ES-I3 (cell line): ENCODE results near the gene RPUSD1.
A peak's percentile ranks its signal among the peaks of the same experiment; 100 is the strongest.

Source experiments
- H3K36me3 ChIP-seq: 2 replicates; pipeline ENCODE4 v1.6.1; 2013; ENCODE audit warnings: mild to moderate bottlenecking, low read length, control low read depth, moderate library complexity; ENCODE audit not compliant: insufficient read depth
- H3K4me1 ChIP-seq: 2 replicates; pipeline ENCODE4 v1.6.1; 2013; ENCODE audit warnings: mild to moderate bottlenecking, control low read depth, low read length; ENCODE audit not compliant: insufficient read depth
- H3K9ac ChIP-seq: 2 replicates; pipeline ENCODE4 v1.6.1; 2013; ENCODE audit warnings: low read depth, mild to moderate bottlenecking, low read length, moderate library complexity
- H3K9me3 ChIP-seq: 2 replicates; pipeline ENCODE4 v1.6.1; 2013; ENCODE audit warnings: mild to moderate bottlenecking, low read length, moderate library complexity; ENCODE audit not compliant: control insufficient read depth, insufficient read depth

The RPUSD1 gene

DNA sequence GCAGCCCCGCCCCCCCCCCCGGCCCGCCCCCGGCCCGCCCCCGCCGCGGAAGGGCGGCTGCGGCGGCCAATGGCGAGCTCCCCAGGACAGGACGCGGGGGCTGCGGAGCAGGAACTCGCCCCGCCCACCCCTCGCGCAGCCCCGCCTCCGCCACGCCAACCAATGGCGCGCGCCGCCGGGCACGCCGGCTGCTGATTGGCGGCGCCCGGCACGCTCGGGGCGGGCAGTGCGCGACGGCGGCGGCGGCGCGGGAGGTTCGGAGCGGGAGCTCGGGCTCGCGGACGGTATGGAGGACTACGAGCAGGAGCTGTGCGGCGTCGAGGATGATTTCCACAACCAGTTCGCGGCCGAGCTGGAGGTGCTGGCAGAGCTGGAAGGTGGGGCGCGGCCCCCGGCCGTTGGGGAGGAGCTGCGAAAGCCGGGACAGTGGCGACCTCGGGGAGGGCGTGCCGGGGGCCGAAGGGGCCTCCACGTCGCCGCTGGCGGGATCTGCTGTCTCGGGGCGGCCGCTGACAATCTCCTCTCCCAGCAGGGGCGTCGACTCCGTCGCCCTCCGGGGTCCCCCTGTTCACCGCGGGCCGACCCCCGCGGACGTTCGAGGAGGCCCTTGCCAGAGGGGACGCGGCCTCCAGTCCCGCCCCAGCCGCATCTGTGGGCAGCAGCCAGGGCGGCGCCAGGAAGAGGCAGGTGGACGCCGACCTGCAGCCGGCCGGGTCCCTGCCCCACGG is 382 bp upstream of the RPUSD1 start, which contains the start of gene CHTF18:
Gene CHTF18 (plus strand): TSS at position 222 of the 728 bp plus-strand sequence. CDS start 65 bp downstream, at position 287.
- peak within 1 kb of the TSS; percentile 84 for H3K9ac ChIP-seq
- peaks cover 13% of the 10 kb centered on the region for H3K36me3 ChIP-seq
- H3K9me3 ChIP-seq: no peaks in the 10 kb centered on the region
- H3K4me1 ChIP-seq: peaks cover 4% of the 10 kb centered on the region; the same call in 1 of the 2 replicates

DNA sequence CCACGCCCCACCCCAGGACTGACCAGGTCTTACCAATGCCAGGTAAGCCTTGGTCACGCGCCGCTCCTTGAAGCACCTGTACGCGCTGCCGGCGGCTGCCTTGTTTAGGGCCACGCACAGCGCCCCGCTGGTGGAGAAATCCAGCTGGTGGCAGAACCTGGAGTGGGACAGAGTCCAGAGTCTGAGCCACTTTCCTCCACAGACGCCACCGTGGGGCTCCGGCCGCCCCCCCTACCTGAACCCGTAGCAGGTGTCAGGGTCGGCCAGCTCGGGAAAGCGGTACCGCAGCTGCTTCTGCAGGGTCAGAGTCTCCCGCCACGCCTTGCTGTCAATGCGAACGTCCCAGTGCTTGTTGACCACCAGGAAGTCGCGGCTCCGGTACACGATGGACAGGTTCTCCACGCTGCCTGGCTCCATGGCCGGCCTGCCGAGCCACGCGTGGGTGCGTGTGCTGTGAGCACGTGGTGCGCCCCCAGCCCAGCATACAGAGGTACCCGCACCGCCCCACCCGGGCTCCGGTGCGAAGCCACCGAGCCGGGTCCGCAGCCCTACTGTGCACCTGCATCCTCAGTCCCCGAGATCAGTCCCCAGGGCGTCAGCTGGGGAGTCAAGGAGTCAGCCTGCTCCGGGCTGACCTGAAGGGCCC is 737 bp downstream of the RPUSD1 start:
- no peaks in the 10 kb centered on the region for H3K9me3 ChIP-seq
- H3K4me1 ChIP-seq: peaks cover 4% of the 10 kb centered on the region; the same call in 1 of the 2 replicates
- H3K36me3 ChIP-seq: peaks cover 13% of the 10 kb centered on the region
- H3K9ac ChIP-seq: peak overlapping the region; percentile 84

DNA sequence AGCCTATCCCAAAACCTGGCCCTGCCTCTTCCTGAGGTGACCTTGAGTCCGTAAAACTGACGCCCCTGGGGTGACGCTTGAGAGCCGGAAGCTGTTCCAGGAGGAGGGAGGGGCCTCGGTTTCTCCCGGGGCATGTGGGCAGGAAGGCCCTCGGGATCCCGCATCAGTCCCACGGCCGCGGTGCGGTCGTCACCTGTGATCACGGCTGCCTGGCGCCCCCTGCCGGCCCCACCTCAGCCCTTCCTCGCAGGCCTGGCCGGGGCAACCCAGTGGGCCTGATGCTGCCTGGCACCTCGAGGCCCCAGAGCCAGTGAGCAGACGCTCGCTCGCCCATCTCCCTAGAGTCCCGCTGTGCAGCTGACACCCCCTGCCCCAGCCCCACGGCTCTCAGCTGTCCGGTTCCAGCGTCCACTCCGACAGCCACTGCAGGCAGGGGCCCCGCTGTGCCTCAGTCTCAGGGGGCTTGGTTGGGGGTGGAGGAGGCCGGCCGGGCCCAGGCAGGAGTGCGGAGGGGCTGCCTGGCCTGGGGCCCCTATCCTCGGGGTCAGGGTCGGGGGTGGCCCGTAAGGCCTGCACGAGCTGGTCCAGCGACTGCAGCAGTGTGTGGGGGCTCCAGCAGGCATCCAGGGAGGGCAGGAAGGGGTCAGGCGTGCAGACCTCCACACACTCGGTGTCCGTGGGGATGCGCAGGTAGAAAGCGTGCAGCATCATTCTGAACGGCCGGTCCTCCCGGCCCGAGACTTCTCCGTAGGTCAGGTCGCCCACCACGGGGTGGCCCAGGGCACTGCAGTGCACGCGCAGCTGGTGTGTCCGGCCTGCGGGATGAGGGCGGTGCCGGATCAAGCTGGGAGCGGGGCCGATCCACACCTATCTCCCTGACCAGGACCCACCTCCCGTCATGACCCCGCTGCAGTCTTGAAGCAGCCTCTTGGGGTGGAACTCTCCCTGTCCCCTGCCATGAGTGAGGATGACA is 2.3 kb downstream of the RPUSD1 start:
- H3K9ac ChIP-seq: no peak overlapping the region
- H3K36me3 ChIP-seq: peaks cover 12% of the 10 kb centered on the region
- peaks cover 4% of the 10 kb centered on the region; the same call in 1 of the 2 replicates for H3K4me1 ChIP-seq
- no peaks in the 10 kb centered on the region for H3K9me3 ChIP-seq

DNA sequence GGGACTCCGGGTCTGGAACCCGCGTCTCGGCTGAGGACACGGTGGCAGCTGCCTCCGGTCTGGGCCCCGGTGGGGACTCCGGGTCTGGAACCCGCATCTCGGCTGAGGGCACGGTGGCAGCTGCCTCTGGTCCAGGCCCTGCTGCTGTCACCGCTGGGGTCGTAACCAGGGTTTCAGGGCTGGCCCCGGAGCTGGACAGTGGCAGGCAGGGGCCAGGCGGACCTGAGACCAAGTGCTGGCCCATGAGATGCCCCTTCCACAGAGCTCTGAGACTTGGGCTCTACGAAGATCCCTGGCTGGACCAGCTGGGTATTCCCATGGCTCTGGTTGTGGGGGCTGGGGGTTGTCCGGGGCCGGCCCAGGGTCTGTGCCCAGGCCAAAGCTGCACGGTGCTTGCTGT is 3.8 kb downstream of the RPUSD1 start:
- Histone ChIP-seq H3K9ac (no peak overlapping the region), H3K4me1 (peaks cover 4% of the 10 kb centered on the region; the same call in 1 of the 2 replicates), H3K9me3 (no peaks in the 10 kb centered on the region), H3K36me3 (peaks cover 5% of the 10 kb centered on the region)

DNA sequence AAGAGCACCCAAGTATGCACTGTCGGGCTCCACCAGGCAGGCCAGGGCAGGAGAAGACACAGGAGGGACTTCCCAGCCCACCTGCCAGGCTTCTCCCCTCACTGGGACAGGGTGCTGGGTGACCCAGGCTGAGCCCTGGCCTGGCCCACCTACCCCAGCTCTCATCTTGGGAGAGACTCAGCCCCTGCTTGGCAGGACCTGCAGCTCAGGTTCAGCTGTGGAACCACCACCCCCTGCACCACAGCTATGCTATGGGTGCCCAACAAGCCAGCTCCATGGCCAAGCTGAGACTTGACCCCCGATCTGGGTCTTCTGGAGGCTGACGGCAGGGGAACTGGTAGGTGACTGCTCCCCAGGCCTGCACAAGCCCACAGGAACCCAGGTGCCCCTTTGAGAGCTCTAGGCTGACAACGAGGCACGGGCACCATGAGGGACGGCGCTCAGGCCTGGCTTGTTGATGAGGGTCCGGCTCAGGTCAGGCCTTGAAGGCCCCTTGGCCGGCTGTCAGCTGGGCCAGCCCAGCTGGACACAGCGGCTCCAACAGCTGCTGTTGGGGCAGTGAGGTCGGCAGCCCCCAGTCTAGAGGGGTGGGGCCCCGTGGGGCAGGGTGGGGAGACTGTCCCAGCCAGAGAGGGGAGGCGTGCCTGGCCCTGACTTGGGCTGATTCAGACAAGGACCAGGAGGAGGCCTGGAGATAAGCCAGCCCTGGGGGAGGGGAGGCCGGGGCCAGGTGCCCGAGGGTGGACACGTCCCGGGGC is 4.6 kb downstream of the RPUSD1 start:
- Histone ChIP-seq H3K36me3 (peaks cover 5% of the 10 kb centered on the region), H3K9ac (no peak overlapping the region), H3K4me1 (peaks cover 4% of the 10 kb centered on the region; the same call in 1 of the 2 replicates), H3K9me3 (no peaks in the 10 kb centered on the region)

DNA sequence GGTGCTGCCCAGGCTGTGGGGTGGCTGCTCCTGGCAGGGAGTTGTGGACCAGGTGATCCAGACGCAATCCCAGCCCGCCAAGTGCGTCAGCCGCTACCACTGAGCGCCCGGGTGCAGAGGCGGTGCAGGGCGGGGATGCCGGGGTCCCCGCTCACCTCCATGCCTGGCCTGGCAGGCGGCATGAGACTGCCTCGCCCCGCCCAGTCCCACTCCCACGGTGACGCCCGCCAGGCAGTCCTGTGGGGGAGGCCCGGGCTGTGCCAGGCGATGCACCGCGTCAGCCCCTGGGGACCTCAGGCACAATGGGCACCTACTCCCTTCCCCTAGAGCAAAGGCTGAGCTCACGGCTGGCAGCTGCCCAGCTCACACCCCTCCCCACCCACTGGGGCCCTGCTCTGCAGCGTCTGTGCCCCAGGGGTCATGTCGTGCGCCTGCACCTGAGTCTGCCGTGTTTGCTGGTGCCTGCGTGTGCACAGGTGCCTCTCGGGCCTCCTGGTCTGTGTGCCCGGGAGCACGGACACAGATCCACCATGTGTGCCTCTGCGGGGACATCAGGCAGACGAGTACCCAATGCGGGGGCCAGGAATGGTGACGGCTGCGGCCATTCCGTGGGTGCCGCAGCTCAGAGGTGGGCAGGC is 5.3 kb downstream of the RPUSD1 start:
- H3K36me3 ChIP-seq: peaks cover 5% of the 10 kb centered on the region
- H3K9me3 ChIP-seq: no peaks in the 10 kb centered on the region
- peaks cover 4% of the 10 kb centered on the region; the same call in 1 of the 2 replicates for H3K4me1 ChIP-seq
- H3K9ac ChIP-seq: no peak overlapping the region

DNA sequence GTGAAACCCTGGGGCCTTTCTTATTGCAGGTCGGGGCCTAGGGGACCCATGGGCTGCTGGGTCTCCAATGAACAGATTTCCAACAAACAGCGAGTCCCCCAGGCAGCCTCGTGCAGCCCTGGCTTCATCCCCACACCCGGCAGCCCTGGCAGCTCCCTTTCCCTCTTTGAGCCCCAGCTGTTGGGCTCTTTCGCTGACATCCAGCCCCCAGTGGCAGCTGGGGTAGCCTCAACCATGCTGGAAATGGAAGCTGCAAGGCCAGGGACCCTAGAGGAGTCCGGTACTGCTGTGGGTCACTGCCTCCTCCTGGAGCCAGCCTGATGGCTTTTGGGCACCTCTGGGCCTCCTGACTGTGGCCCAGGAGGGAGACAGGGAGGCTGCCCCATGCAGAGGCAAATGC is 5.9 kb downstream of the RPUSD1 start:
- no peaks in the 10 kb centered on the region for H3K9me3 ChIP-seq
- H3K36me3 ChIP-seq: peaks cover 5% of the 10 kb centered on the region
- peaks cover 7% of the 10 kb centered on the region; the same call in 1 of the 2 replicates for H3K4me1 ChIP-seq
- H3K9ac ChIP-seq: no peak overlapping the region

DNA sequence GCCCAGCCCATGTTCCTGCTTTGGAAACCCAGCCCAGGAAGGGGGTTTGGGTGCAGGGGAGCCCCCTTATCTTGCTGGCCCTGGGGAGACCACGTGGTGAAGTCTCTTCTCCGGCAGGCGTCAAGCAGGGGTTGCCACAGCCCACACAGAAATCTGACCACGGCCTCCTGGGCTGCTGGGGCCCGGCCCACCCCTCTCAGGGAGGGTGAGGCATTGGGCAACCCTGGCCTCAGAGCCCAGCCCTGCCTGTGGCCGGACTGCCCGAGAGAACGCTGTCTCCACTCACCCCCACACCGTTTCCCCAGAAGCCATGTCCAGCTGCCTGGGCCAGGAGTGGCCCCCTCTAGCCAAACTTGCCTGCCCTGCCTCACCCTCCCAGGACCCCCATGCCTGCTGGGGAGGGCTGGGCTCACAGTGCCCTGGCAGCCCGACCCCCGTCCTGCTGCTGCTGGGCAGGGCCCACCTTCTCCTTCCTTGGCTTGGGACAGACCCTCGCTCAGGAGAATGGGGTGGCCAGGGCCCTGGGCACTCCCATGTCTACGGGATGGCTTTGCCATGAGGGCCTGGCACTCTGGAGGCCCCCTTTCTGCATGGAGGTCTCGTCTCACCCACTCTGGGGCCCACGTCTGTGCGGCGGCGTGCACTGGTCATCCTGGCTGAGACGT is 6.7 kb downstream of the RPUSD1 start:
- Histone ChIP-seq H3K9me3 (no peaks in the 10 kb centered on the region), H3K9ac (no peak overlapping the region), H3K36me3 (peaks cover 5% of the 10 kb centered on the region), H3K4me1 (peaks cover 7% of the 10 kb centered on the region; the same call in 1 of the 2 replicates)

DNA sequence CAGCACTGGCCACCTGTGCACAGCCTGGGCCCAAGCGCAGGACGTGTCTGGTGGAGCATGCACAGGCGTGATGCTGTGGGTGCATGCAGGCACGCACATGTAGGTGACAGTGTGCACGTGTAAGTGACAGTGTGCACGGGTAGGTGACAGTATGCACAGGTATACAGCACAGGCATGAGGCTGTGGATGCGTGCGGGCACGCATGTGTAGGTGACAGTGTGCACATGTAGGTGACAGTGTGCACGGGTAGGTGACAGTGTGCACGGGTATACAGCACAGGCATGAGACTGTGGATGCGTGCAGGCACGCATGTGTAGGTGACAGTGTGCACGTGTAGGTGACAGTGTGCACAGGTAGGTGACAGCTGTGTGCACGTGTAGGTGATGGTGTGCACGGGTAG is 7.9 kb downstream of the RPUSD1 start:
- H3K9ac ChIP-seq: no peak overlapping the region
- H3K9me3 ChIP-seq: no peaks in the 10 kb centered on the region
- peaks cover 7% of the 10 kb centered on the region; the same call in 1 of the 2 replicates for H3K4me1 ChIP-seq
- no peaks in the 10 kb centered on the region for H3K36me3 ChIP-seq

DNA sequence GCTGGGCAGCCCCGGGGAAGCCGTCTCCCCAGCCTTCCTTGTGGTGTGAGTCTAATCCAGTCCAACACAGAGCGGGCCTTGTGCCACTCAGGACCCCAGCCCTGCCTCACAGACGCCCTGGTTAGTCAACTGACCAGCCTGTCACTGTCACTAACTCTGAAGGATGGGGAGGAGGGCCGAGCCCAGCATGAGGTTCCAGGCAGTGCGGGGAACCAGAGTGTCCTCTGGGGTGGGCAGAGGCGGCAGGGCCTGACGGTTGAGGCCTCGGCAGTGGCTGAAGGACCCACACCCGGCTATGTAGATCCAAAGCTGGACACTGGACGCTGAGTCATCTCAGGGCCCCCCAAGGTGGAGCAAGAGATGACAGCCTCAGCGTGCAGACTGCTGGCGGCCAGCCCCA is 8.6 kb downstream of the RPUSD1 start:
- Histone ChIP-seq H3K9ac (no peak overlapping the region), H3K9me3 (no peaks in the 10 kb centered on the region), H3K36me3 (no peaks in the 10 kb centered on the region), H3K4me1 (peaks cover 4% of the 10 kb centered on the region; the same call in 1 of the 2 replicates)

DNA sequence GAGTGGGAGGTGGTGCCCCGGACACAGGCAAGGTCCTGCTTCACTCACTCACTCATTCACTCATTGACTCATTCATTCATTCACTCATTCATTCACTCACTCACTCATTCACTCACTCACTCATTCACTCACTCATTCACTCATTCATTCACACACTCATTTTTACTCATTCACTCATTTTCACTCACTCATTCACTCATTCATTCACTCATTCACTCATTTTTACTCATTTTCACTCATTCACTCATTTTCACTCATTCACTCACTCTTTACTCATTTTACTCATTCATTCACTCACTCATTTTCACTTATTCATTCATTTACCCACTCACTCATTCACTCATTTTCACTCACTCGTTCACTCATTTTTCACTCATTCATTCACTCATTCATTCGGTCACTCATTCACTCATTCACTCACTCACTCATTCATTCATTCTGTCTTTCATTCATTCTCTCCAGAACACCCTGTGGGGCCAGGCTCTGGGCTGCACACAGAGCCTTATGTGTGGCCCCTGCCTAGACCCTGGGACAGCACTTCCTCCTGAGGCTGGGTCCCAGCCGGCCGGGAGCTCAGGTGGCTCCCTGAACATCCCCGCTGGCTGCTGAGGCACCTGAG is 9.2 kb downstream of the RPUSD1 start:
- Histone ChIP-seq H3K9me3 (no peaks in the 10 kb centered on the region), H3K36me3 (no peaks in the 10 kb centered on the region), H3K4me1 (peaks cover 4% of the 10 kb centered on the region; the same call in 1 of the 2 replicates), H3K9ac (no peak overlapping the region)

DNA sequence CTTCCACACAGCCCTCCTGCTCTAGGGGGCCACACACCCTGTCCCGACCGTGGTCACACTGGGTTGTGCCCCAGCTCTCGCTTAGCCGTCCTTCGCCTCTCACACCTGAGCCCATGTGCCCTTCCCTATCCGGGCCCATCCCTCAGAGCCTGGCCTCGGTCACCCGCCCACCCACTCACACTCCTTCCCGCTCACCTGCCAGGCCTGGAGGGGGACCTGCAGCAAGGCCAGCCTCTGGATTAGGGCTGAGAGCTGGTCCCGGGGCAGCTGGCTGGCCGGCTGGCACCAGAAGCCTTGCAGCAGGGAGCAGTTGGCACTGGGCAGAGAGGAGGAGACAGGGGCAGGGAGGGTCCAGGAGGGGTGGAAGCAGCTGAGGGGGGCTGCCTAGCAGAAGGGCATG is 9.7 kb downstream of the RPUSD1 start:
- Histone ChIP-seq H3K4me1 (peaks cover 4% of the 10 kb centered on the region; the same call in 1 of the 2 replicates), H3K9me3 (no peaks in the 10 kb centered on the region), H3K9ac (no peak overlapping the region)

More for the DNA sequence above, 9.7 kb downstream of the RPUSD1 start:
- no peaks in the 10 kb centered on the region for H3K36me3 ChIP-seq
